Ascending aorta (tissue), 2 donors: ENCODE data around the gene ELF1. TPM values are rescaled to one million over a fixed set of nuclear protein-coding genes. Genes with fewer than 3 reads are reported as not detected.
"Not testable (repeated sequence)": the region's sequence is repeated elsewhere in the genome, so short reads cannot be mapped to it uniquely, and the experiment has no call there.

Experiments used
- DNase-seq, 2 donors: peaks; one replicate each; pipeline ENCODE4 v3.0.0-alpha.2; 2019; ENCODE audit warnings: low spot score in 2 of 2
- H3K27ac ChIP-seq, 2 donors: fragments of 200-600 bp; sonication (generic); one replicate each; pipeline ENCODE4 v1.5.1; 2016 to 2017; ENCODE audit warnings: mild to moderate bottlenecking in 1 of 2
- H3K27me3 ChIP-seq: fragments of 200-600 bp; sonication (generic); one replicate; pipeline ENCODE4 v1.5.1; 2017
- H3K36me3 ChIP-seq, 2 donors: fragments of 200-600 bp; sonication (generic); one replicate each; pipeline ENCODE4 v1.5.1; 2016
- H3K4me1 ChIP-seq, 2 donors: fragments of 200-600 bp; sonication (generic); one replicate each; pipeline ENCODE4 v1.5.1; 2016 to 2017; ENCODE audit warnings: mild to moderate bottlenecking in 1 of 2
- H3K4me3 ChIP-seq, 2 donors: fragments of 200-600 bp; sonication (generic); one replicate each; pipeline ENCODE4 v1.5.1; 2016 to 2017; ENCODE audit warnings: mild to moderate bottlenecking in 1 of 2
- H3K9me3 ChIP-seq, 2 donors: fragments of 200-600 bp; sonication (generic); one replicate each; pipeline ENCODE4 v1.5.1; 2016
- intact Hi-C: fragments of 100-400 bp; cut with DNase I; formaldehyde crosslinking; loops from one replicate; pipeline ENCODE4 v1.15.1; 2023
- total RNA-seq: library from RNA; depleted of rRNA; stranded (reverse); fragments of >200 nt; gene quantifications from one replicate; pipeline ENCODE4 v1.1.0, GENCODE V29; 2016
- TF ChIP-seq, protein P1 (sequence below), 3 experiments: fragments of 200-600 bp in 2 of 3; fragments of 450-650 bp in 1 of 3; sonication (generic) in 2 of 3; IDR thresholded peaks; one replicate each; pipeline ENCODE4 v1.5.1; 2016 to 2019; ENCODE audit warnings: antibody characterized with exemption in 3 of 3, mild to moderate bottlenecking in 1 of 3, moderate library complexity in 1 of 3

The ELF1 gene
- total RNA-seq, 1 donor from 2014 or later: 105 TPM

DNA sequence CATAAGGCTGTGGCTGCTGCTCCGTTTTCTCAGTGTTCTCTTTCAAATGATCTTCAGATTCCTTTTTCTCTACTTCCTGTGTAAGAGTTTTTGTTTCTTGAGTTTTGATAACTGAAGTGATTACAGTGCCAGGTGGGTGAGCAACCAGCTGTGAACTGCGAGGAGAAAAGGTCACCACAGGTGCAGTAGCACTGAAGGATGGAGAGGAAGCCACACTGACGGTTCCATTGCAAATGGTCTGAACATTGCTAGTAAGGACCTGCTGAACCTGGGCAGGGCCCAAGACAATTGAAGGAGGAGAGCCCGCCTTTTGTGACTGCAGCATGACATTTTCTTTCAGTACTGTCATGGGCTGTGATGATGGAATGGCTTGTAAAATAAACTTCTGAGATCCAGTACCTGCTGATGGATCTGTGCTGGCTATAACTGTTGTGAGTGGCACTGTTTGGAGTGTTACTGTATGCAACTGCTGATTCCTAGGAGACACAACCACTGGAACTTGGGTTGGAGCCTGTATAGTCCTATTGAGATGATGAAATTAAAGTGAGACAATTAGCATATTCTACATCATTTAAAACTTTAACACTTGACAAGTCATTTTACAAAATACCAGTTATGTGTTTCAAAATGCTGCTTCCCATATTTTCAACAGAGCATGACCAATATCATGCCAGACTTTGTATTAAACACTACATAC lies 85.5 kb downstream of the ELF1 start:
- Histone ChIP-seq H3K27me3 (no peaks in the 10 kb centered on the region), H3K27ac (no peak overlapping the region), H3K36me3 (peaks cover 31 to 41% of the 10 kb centered on the region in 2 donors), H3K4me1 (no peaks in the 10 kb centered on the region), H3K4me3 (no peak overlapping the region), H3K9me3 (no peaks in the 10 kb centered on the region)
- intact Hi-C loops: no loop called here
- no peak for DNase-seq
- TF ChIP-seq, protein P1, sequence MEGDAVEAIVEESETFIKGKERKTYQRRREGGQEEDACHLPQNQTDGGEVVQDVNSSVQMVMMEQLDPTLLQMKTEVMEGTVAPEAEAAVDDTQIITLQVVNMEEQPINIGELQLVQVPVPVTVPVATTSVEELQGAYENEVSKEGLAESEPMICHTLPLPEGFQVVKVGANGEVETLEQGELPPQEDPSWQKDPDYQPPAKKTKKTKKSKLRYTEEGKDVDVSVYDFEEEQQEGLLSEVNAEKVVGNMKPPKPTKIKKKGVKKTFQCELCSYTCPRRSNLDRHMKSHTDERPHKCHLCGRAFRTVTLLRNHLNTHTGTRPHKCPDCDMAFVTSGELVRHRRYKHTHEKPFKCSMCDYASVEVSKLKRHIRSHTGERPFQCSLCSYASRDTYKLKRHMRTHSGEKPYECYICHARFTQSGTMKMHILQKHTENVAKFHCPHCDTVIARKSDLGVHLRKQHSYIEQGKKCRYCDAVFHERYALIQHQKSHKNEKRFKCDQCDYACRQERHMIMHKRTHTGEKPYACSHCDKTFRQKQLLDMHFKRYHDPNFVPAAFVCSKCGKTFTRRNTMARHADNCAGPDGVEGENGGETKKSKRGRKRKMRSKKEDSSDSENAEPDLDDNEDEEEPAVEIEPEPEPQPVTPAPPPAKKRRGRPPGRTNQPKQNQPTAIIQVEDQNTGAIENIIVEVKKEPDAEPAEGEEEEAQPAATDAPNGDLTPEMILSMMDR (IDR thresholded peaks at IDR 0.05): no peak

DNA sequence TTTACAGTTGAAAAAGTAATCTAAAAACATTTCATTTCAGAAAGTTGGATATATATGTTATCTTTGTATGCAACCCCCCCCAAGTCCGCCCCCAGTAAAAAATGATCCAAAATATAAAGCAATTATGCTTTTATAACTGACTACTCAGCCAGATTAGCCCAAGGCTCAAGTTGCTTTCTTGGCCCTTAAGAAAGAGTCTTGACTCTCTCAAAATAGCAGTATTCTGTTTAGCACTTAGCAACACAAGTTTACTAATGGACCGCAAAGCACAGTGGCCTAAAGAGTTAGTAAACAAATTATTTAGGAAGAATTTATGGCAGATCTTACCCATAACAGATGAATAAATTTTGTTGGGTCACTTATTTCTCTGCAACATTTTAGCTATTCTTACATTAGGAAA lies 86.9 kb downstream of the ELF1 start:
- no peaks in the 10 kb centered on the region for H3K4me1 ChIP-seq
- H3K27ac ChIP-seq: no peak overlapping the region
- H3K27me3 ChIP-seq: no peaks in the 10 kb centered on the region
- no peak for DNase-seq
- TF ChIP-seq, protein P1 (IDR thresholded peaks at IDR 0.05): no peak
- no peaks in the 10 kb centered on the region for H3K9me3 ChIP-seq
- no peak overlapping the region for H3K4me3 ChIP-seq
- intact Hi-C loops: no loop called here
- peaks cover 31 to 41% of the 10 kb centered on the region in 2 donors for H3K36me3 ChIP-seq

DNA sequence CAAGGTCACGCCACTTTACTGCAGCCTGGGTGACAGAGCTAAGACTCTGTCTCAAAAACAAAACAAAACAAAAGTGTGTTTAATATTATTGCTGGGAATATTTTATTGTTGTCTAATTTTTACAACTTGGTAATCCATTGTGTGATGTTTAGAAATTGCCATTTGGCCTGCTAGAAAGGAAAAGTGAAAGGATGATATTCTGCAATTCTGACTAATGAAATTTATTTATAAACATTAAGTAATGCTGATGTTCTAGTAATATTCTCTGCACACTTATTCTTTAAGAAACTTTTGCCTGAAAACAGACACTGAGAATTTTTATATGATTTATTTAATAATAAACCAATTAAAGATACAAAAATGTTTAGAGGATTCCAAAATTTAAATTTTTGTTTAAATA lies 87.4 kb downstream of the ELF1 start:
- no peak overlapping the region for H3K27ac ChIP-seq

DNA sequence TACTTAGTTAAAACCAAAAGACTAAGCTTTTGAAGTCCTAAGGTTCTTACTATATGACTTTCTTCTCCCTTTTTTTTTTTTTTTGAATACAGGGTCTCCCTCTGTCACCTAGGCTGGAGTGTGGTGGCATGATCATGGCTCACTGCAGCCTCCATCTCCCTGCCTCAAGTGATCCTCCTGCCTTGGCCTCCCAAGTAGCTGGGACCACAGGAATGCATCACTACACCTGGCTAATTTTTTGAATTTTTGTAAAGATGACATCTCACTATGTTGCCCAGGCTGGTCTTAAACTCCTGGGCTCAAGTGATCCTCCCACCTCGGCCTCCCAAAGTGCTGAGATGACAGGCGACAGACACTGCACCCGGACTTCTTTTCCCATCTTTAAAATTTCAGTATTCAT lies 89.2 kb downstream of the ELF1 start:
- H3K4me1 ChIP-seq, H3K27me3 ChIP-seq, H3K4me3 ChIP-seq, H3K27ac ChIP-seq, H3K9me3 ChIP-seq, DNase-seq: not testable (repeated sequence)
- intact Hi-C loops: loop anchor here (10.0 kb wide), 2 partner anchors 155 to 205 kb away; partner anchors contain the start of genes KBTBD6 and MRPS31
- H3K36me3 ChIP-seq: peaks cover 31 to 41% of the 10 kb centered on the region in 2 donors

More for the DNA sequence above, 87.4 kb downstream of the ELF1 start:
- peaks cover 31 to 41% of the 10 kb centered on the region in 2 donors for H3K36me3 ChIP-seq
- no peak for DNase-seq
- intact Hi-C loops: no loop called here
- H3K9me3 ChIP-seq: no peaks in the 10 kb centered on the region
- H3K27me3 ChIP-seq: no peaks in the 10 kb centered on the region
- no peak overlapping the region for H3K4me3 ChIP-seq
- TF ChIP-seq, protein P1 (IDR thresholded peaks at IDR 0.05): no peak
- no peaks in the 10 kb centered on the region for H3K4me1 ChIP-seq

DNA sequence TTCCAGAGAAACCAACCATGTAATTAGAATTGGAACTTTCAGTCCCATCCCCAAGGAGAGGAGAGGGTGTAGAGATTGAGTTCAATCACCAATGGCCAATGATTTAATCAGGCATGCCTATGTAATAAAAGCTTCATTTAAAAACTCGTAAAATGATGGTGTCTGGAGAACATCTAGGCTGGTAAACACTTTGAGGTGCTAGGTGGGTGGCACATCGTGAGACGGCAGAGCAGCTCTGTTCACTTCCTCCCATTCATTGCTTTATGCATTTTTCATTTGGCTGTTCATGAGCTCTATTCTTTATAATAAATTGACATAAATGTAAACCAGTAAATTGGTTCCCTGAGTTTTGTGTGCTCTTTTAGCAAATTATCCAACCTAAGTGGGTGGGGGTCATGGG lies 90.1 kb downstream of the ELF1 start:
- Histone ChIP-seq H3K4me3 (no peak overlapping the region), H3K27me3 (no peaks in the 10 kb centered on the region), H3K4me1 (no peaks in the 10 kb centered on the region), H3K9me3 (no peaks in the 10 kb centered on the region), H3K27ac (no peak overlapping the region), H3K36me3 (peaks cover 31 to 40% of the 10 kb centered on the region in 2 donors)
- intact Hi-C loops: loop anchor here (10.0 kb wide), 2 partner anchors 154 to 206 kb away; partner anchors contain the start of genes KBTBD6 and MRPS31
- TF ChIP-seq, protein P1 (IDR thresholded peaks at IDR 0.05): no peak
- DNase-seq: no peak

DNA sequence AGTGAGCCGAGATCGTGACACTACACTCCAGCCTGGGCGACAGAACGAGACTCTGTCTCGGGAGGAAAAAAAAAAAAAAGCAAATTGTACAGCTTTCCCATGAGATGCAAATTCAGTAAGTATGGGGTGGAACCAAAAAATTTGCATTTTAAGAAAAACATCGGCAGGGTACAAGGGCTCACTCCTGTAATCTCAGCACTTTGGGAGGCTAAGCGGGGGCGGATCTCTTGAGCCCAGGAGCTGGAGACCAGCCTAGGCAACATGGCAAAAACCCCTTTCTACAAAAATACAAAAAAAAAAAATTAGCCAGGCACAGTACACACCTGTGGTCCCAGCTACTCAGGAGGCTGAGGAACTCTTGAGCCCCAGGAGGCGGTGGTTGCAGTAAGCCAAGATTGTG lies 91.2 kb downstream of the ELF1 start:
- Histone ChIP-seq H3K27ac (no peak overlapping the region), H3K9me3 (no peaks in the 10 kb centered on the region), H3K4me3 (no peak overlapping the region), H3K4me1 (no peaks in the 10 kb centered on the region), H3K27me3 (no peaks in the 10 kb centered on the region), H3K36me3 (peaks cover 24 to 30% of the 10 kb centered on the region in 2 donors)
- intact Hi-C loops: loop anchor here (10.0 kb wide), 2 partner anchors 153 to 207 kb away; partner anchors contain the start of genes KBTBD6 and MRPS31
- TF ChIP-seq, protein P1 (IDR thresholded peaks at IDR 0.05): no peak
- DNase-seq: no peak
